T-helper 2 cell treated with Interferon-gamma antibody and Interleukin-4, amounts not matched to agents 5 μg/mL and 100 μg/mL, for 36 hours (primary cell): ENCODE results near the gene EXOSC3.
A peak's percentile ranks its signal among the peaks of the same experiment; 100 is the strongest.
"Not testable (repeated sequence)": the region's sequence is repeated elsewhere in the genome, so short reads cannot be mapped to it uniquely, and the experiment has no call there.

Experiments
- DNase-seq: peaks from one replicate; pipeline ENCODE4 v3.0.0; 2021; ENCODE audit warnings: low spot score
- H3K27ac Mint-ChIP-seq: one replicate; pipeline ENCODE4 v1.8.0; 2021; ENCODE audit warnings: mild to moderate bottlenecking, mixed read lengths
- H3K27me3 Mint-ChIP-seq: one replicate; pipeline ENCODE4 v1.8.0; 2021; ENCODE audit warnings: low read depth, mixed read lengths
- H3K36me3 Mint-ChIP-seq: one replicate; pipeline ENCODE4 v1.8.0; 2021; ENCODE audit warnings: low read depth, mixed read lengths
- H3K4me1 Mint-ChIP-seq: one replicate; pipeline ENCODE4 v1.8.0; 2021; ENCODE audit warnings: low read depth, mixed read lengths
- H3K4me3 Mint-ChIP-seq: one replicate; pipeline ENCODE4 v1.8.0; 2022; ENCODE audit warnings: mild to moderate bottlenecking, moderate library complexity, mixed read lengths
- H3K9me3 Mint-ChIP-seq: one replicate; pipeline ENCODE4 v1.8.0; 2021; ENCODE audit warnings: mixed read lengths

The EXOSC3 gene

GRCh38 chr9:37798677-37799076, 13.8 kb upstream of the EXOSC3 start:
- no peak overlapping the region for H3K27ac Mint-ChIP-seq
- peaks cover 29% of the 10 kb centered on the region for H3K4me1 Mint-ChIP-seq
- no peaks in the 10 kb centered on the region for H3K9me3 Mint-ChIP-seq
- H3K4me3 Mint-ChIP-seq, result peak overlapping the region; percentile 93
- peaks cover 8% of the 10 kb centered on the region for H3K36me3 Mint-ChIP-seq
- DNase-seq, result no peak
- H3K27me3 Mint-ChIP-seq, result peaks cover 4% of the 10 kb centered on the region

GRCh38 chr9:37796232-37796631, 11.4 kb upstream of the EXOSC3 start:
- no peak overlapping the region for H3K27ac Mint-ChIP-seq
- H3K9me3 Mint-ChIP-seq, result no peaks in the 10 kb centered on the region
- peaks cover 4% of the 10 kb centered on the region for H3K27me3 Mint-ChIP-seq
- peaks cover 14% of the 10 kb centered on the region for H3K4me1 Mint-ChIP-seq
- no peak overlapping the region for H3K4me3 Mint-ChIP-seq
- no peak for DNase-seq
- H3K36me3 Mint-ChIP-seq, result peaks cover 2% of the 10 kb centered on the region

- H3K4me1 Mint-ChIP-seq, result peaks cover 1% of the 10 kb centered on the region
- no peaks in the 10 kb centered on the region for H3K9me3 Mint-ChIP-seq
- DNase-seq, result no peak
- peaks cover 4% of the 10 kb centered on the region for H3K27me3 Mint-ChIP-seq
- H3K36me3 Mint-ChIP-seq, result no peaks in the 10 kb centered on the region
- H3K27ac Mint-ChIP-seq, result no peak overlapping the region
- H3K4me3 Mint-ChIP-seq, result no peak overlapping the region
These were observed 7.3 kb upstream of the EXOSC3 start for GRCh38 chr9:37792122-37792521.

- no peak for DNase-seq
- Mint-ChIP-seq H3K27ac (no peak overlapping the region), H3K9me3 (no peaks in the 10 kb centered on the region), H3K36me3 (peaks cover under 1% of the 10 kb centered on the region), H3K27me3 (peaks cover under 1% of the 10 kb centered on the region), H3K4me1 (peaks cover 6% of the 10 kb centered on the region), H3K4me3 (no peak overlapping the region)
These were observed 5.2 kb upstream of the EXOSC3 start for GRCh38 chr9:37790096-37790495.

- Mint-ChIP-seq H3K9me3 (no peaks in the 10 kb centered on the region), H3K4me1 (peaks cover 12% of the 10 kb centered on the region), H3K4me3 (no peak overlapping the region), H3K27ac (no peak overlapping the region), H3K36me3 (peaks cover 10% of the 10 kb centered on the region), H3K27me3 (no peaks in the 10 kb centered on the region)
- no peak for DNase-seq
These were observed 3.5 kb upstream of the EXOSC3 start for GRCh38 chr9:37788332-37788731.

GRCh38 chr9:37787059-37787458, 2.2 kb upstream of the EXOSC3 start:
- H3K27me3 Mint-ChIP-seq, result no peaks in the 10 kb centered on the region
- H3K4me3 Mint-ChIP-seq, result no peak overlapping the region
- no peak overlapping the region for H3K27ac Mint-ChIP-seq
- peaks cover 21% of the 10 kb centered on the region for H3K36me3 Mint-ChIP-seq
- H3K4me1 Mint-ChIP-seq, result peaks cover 23% of the 10 kb centered on the region
- no peaks in the 10 kb centered on the region for H3K9me3 Mint-ChIP-seq
- no peak for DNase-seq

- H3K9me3 Mint-ChIP-seq, result no peaks in the 10 kb centered on the region
- H3K36me3 Mint-ChIP-seq, result peaks cover 42% of the 10 kb centered on the region
- H3K4me3 Mint-ChIP-seq, result peak overlapping the region; percentile 98
- DNase-seq, result no peak
- H3K27me3 Mint-ChIP-seq, result no peaks in the 10 kb centered on the region
- H3K27ac Mint-ChIP-seq, result peak overlapping the region; percentile 95
- H3K4me1 Mint-ChIP-seq, result peaks cover 30% of the 10 kb centered on the region
These were observed 611 bp downstream of the EXOSC3 start for GRCh38 chr9:37784291-37784615.

GRCh38 chr9:37778534-37778933, 6.3 kb downstream of the EXOSC3 start:
- Mint-ChIP-seq H3K27me3 (no peaks in the 10 kb centered on the region), H3K4me1 (peaks cover 20% of the 10 kb centered on the region), H3K4me3 (no peak overlapping the region), H3K9me3 (no peaks in the 10 kb centered on the region), H3K27ac (no peak overlapping the region), H3K36me3 (peaks cover 58% of the 10 kb centered on the region)
- DNase-seq, result no peak

GRCh38 chr9:37776328-37776727, 8.5 kb downstream of the EXOSC3 start:
- H3K4me3 Mint-ChIP-seq, result no peak overlapping the region
- DNase-seq, result no peak
- H3K9me3 Mint-ChIP-seq, result no peaks in the 10 kb centered on the region
- H3K4me1 Mint-ChIP-seq, result peaks cover 4% of the 10 kb centered on the region
- H3K27ac Mint-ChIP-seq, result no peak overlapping the region
- H3K36me3 Mint-ChIP-seq, result peaks cover 44% of the 10 kb centered on the region
- no peaks in the 10 kb centered on the region for H3K27me3 Mint-ChIP-seq

- H3K9me3 Mint-ChIP-seq, result no peaks in the 10 kb centered on the region
- no peak overlapping the region for H3K27ac Mint-ChIP-seq
- DNase-seq, result no peak
These were observed 9.5 kb downstream of the EXOSC3 start for GRCh38 chr9:37775216-37775919.

GRCh38 chr9:37769995-37770394, 14.9 kb downstream of the EXOSC3 start:
- Mint-ChIP-seq H3K4me1 (no peaks in the 10 kb centered on the region), H3K27me3 (no peaks in the 10 kb centered on the region), H3K4me3 (no peak overlapping the region), H3K36me3 (peaks cover 37% of the 10 kb centered on the region), H3K27ac (no peak overlapping the region), H3K9me3 (no peaks in the 10 kb centered on the region)
- DNase-seq, result no peak

More at GRCh38 chr9:37775216-37775919, 9.5 kb downstream of the EXOSC3 start:
- Mint-ChIP-seq H3K4me1 (no peaks in the 10 kb centered on the region), H3K27me3 (no peaks in the 10 kb centered on the region), H3K36me3 (peaks cover 34% of the 10 kb centered on the region), H3K4me3 (no peak overlapping the region)

GRCh38 chr9:37769306-37769705, 15.6 kb downstream of the EXOSC3 start:
- Mint-ChIP-seq H3K27me3 (no peaks in the 10 kb centered on the region), H3K4me1 (no peaks in the 10 kb centered on the region), H3K9me3 (no peaks in the 10 kb centered on the region), H3K36me3 (peaks cover 36% of the 10 kb centered on the region), H3K27ac (no peak overlapping the region), H3K4me3 (no peak overlapping the region)
- no peak for DNase-seq

GRCh38 chr9:37765263-37765662, 19.6 kb downstream of the EXOSC3 start:
- H3K27ac Mint-ChIP-seq, H3K4me3 Mint-ChIP-seq, H3K4me1 Mint-ChIP-seq, DNase-seq, H3K9me3 Mint-ChIP-seq, H3K27me3 Mint-ChIP-seq: not testable (repeated sequence)
- H3K36me3 Mint-ChIP-seq, result peaks cover 36% of the 10 kb centered on the region

GRCh38 chr9:37761511-37761910, 23.4 kb downstream of the EXOSC3 start:
- H3K27ac Mint-ChIP-seq, result no peak overlapping the region
- no peaks in the 10 kb centered on the region for H3K4me1 Mint-ChIP-seq
- no peak overlapping the region for H3K4me3 Mint-ChIP-seq
- H3K36me3 Mint-ChIP-seq, result peaks cover 25% of the 10 kb centered on the region
- H3K27me3 Mint-ChIP-seq, result no peaks in the 10 kb centered on the region
- H3K9me3 Mint-ChIP-seq, result no peaks in the 10 kb centered on the region
- no peak for DNase-seq
